Spleen (tissue), 7 donors: Measurements from ENCODE around the gene SMCO4.

Experiments
- POLR2AphosphoS5 ChIP-seq, 3 donors: sonication (generic); formaldehyde crosslinking; IDR thresholded peaks; one replicate each; pipeline ENCODE4 v1.5.1; 2017; ENCODE audit warnings: antibody characterized with exemption in 3 of 3
- TF ChIP-seq, protein P1 (sequence below), 11 experiments: fragments of 200-600 bp in 7 of 11; fragments of 450-650 bp in 4 of 11; sonication (generic) in 4 of 11; IDR thresholded peaks in 8 of 11; conservative IDR thresholded peaks in 3 of 11; 1 replicate in 7 of 11; 2 replicates in 4 of 11; pipeline versions ENCODE4 v1.4.0 to v1.8.0; 2016 to 2021; ENCODE audit warnings: antibody characterized with exemption in 11 of 11, inconsistent platforms in 4 of 11, mild to moderate bottlenecking in 1 of 11
- donor health status: DM: no; HTN: no; CAD: no; lungs with moderate emphysema.
- donor health status: DM: no; HTN: no; CAD: no.
- donor health status: DM: no; HTN: no; CAD: no.

DNA sequence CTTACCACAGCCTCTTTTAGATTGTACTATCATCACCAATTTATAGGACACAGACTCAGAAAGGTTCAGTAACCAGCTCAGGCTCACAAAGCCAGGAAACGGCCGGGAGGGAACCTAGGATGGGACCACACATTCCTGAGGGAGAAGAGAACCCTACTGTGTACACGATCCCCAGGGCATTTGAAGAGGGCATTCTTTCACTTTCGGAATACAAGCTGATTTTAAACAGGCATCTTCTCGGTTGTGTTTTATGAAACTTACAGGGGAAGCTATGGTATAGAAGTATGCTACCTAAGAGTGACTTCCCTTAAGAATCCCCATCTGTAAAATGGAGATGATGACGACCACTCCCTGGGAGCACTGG lies 19.0 kb downstream of the SMCO4 start:
- TF ChIP-seq, protein P1, sequence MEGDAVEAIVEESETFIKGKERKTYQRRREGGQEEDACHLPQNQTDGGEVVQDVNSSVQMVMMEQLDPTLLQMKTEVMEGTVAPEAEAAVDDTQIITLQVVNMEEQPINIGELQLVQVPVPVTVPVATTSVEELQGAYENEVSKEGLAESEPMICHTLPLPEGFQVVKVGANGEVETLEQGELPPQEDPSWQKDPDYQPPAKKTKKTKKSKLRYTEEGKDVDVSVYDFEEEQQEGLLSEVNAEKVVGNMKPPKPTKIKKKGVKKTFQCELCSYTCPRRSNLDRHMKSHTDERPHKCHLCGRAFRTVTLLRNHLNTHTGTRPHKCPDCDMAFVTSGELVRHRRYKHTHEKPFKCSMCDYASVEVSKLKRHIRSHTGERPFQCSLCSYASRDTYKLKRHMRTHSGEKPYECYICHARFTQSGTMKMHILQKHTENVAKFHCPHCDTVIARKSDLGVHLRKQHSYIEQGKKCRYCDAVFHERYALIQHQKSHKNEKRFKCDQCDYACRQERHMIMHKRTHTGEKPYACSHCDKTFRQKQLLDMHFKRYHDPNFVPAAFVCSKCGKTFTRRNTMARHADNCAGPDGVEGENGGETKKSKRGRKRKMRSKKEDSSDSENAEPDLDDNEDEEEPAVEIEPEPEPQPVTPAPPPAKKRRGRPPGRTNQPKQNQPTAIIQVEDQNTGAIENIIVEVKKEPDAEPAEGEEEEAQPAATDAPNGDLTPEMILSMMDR (IDR thresholded peaks at IDR 0.05 in 8 of 11, conservative IDR thresholded peaks at IDR 0.05 in 3 of 11) = no peak
- no peak for TF ChIP-seq POLR2AphosphoS5 (IDR thresholded peaks at IDR 0.05)
